ENCODE measurements around the gene CSRP2. TPM values are rescaled to one million over a fixed set of nuclear protein-coding genes. Genes with fewer than 3 reads are reported as not detected.

CSRP2 gene
- polyA plus RNA-seq, 1 donor (not counting 4 experiments of a cell fraction or from before 2014, with no cell fraction given): 74.9 TPM

GRCh38 chr12:76836633-76837032, 42.2 kb downstream of the CSRP2 start:
- dilution Hi-C loops (cut with MboI; ENCODE audit: extremely low pct_ligation_motif_present, low sequenced_read_pairs): no loop called here
- Histone ChIP-seq H3K36me3 (ENCODE audit: control insufficient read depth in 2 of 2, extremely low read depth in 1 of 2, insufficient read depth in 2 of 2, low read length in 2 of 2) (peaks cover 0 to 1% of the 10 kb centered on the region in 2 experiments), H2AFZ (ENCODE audit: control insufficient read depth, low read length) (no peak overlapping the region), H3K9ac (ENCODE audit: control insufficient read depth, extremely low read depth, insufficient read depth, low read length) (no peak overlapping the region), H4K20me1 (ENCODE audit: control insufficient read depth, extremely low read depth, insufficient read depth, low read length) (no peaks in the 10 kb centered on the region), H3K27me3 (ENCODE audit: control insufficient read depth, extremely low read depth, insufficient read depth, low read length) (no peaks in the 10 kb centered on the region), H3K4me3 (ENCODE audit: control insufficient read depth in 2 of 3, extremely low read depth in 1 of 3, insufficient read depth in 2 of 3, low read depth in 1 of 3, low read length in 3 of 3) (no peak overlapping the region), H3K9me3 (ENCODE audit: control insufficient read depth, low read depth, low read length) (no peaks in the 10 kb centered on the region), H3K4me1 (ENCODE audit: control insufficient read depth, extremely low read depth, insufficient read depth, low read length) (no peaks in the 10 kb centered on the region), H3K9me1 (ENCODE audit: control insufficient read depth, extremely low read depth, insufficient read depth, low read length) (no peaks in the 10 kb centered on the region), H3K79me2 (ENCODE audit: control insufficient read depth, insufficient read depth, low read length) (no peaks in the 10 kb centered on the region), H3K4me2 (ENCODE audit: control insufficient read depth, extremely low read depth, insufficient read depth, low read depth, low read length) (no peak overlapping the region), H3K27ac (ENCODE audit: control insufficient read depth, insufficient read depth, low read length) (no peak overlapping the region)
- DNase-seq (ENCODE audit: low read depth, low spot score) (no peak), FAIRE-seq (no peak)
- TF ChIP-seq, protein P1, sequence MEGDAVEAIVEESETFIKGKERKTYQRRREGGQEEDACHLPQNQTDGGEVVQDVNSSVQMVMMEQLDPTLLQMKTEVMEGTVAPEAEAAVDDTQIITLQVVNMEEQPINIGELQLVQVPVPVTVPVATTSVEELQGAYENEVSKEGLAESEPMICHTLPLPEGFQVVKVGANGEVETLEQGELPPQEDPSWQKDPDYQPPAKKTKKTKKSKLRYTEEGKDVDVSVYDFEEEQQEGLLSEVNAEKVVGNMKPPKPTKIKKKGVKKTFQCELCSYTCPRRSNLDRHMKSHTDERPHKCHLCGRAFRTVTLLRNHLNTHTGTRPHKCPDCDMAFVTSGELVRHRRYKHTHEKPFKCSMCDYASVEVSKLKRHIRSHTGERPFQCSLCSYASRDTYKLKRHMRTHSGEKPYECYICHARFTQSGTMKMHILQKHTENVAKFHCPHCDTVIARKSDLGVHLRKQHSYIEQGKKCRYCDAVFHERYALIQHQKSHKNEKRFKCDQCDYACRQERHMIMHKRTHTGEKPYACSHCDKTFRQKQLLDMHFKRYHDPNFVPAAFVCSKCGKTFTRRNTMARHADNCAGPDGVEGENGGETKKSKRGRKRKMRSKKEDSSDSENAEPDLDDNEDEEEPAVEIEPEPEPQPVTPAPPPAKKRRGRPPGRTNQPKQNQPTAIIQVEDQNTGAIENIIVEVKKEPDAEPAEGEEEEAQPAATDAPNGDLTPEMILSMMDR (optimal IDR thresholded peaks at IDR 0.05 in 1 of 3, IDR thresholded peaks at IDR 0.05 in 1 of 3, conservative IDR thresholded peaks at IDR 0.05 in 1 of 3; ENCODE audit: extremely low read depth in 1 of 3, insufficient read depth in 2 of 3, low read length in 3 of 3): no peak
- TF ChIP-seq EZH2 (IDR thresholded peaks at IDR 0.05; ENCODE audit: low read length): no peak

DNA sequence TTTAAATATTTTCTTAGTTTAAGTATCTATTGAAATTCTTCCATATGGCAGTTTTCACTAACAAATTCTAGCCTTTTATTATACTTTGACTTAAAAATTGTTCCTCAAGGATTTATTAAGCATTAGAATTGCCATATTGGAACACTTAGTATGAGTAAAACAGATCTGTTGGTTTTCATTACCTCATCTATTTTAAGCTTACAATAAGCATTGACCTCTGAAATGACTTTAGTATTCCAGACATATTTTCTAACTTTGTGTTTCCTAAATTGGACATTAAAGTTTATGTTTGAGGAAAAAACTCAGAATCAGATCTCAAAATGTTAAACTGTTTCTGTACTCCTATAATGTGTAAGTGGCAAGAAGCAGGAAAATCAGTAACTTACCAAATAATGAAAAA, 48.4 kb downstream of the CSRP2 start:
- no peak for TF ChIP-seq EZH2 (IDR thresholded peaks at IDR 0.05; ENCODE audit: low read length)
- TF ChIP-seq, protein P1 (optimal IDR thresholded peaks at IDR 0.05 in 1 of 3, IDR thresholded peaks at IDR 0.05 in 1 of 3, conservative IDR thresholded peaks at IDR 0.05 in 1 of 3; ENCODE audit: extremely low read depth in 1 of 3, insufficient read depth in 2 of 3, low read length in 3 of 3): no peak
- FAIRE-seq (no peak), DNase-seq (ENCODE audit: low read depth, low spot score) (no peak)
- dilution Hi-C loops (cut with MboI; ENCODE audit: extremely low pct_ligation_motif_present, low sequenced_read_pairs): no loop called here
- H3K36me3 ChIP-seq (ENCODE audit: control insufficient read depth in 2 of 2, extremely low read depth in 1 of 2, insufficient read depth in 2 of 2, low read length in 2 of 2): peaks cover 1 to 3% of the 10 kb centered on the region in 2 experiments
- H3K27ac ChIP-seq (ENCODE audit: control insufficient read depth, insufficient read depth, low read length): no peak overlapping the region
- H3K9me3 ChIP-seq (ENCODE audit: control insufficient read depth, low read depth, low read length): no peaks in the 10 kb centered on the region
- no peak overlapping the region for H2AFZ ChIP-seq (ENCODE audit: control insufficient read depth, low read length)
- H3K9me1 ChIP-seq (ENCODE audit: control insufficient read depth, extremely low read depth, insufficient read depth, low read length): no peaks in the 10 kb centered on the region
- no peaks in the 10 kb centered on the region for H3K4me1 ChIP-seq (ENCODE audit: control insufficient read depth, extremely low read depth, insufficient read depth, low read length)
- H3K4me3 ChIP-seq (ENCODE audit: control insufficient read depth in 2 of 3, extremely low read depth in 1 of 3, insufficient read depth in 2 of 3, low read depth in 1 of 3, low read length in 3 of 3): no peak overlapping the region
- no peaks in the 10 kb centered on the region for H3K27me3 ChIP-seq (ENCODE audit: control insufficient read depth, extremely low read depth, insufficient read depth, low read length)
- H3K79me2 ChIP-seq (ENCODE audit: control insufficient read depth, insufficient read depth, low read length): no peaks in the 10 kb centered on the region
- H4K20me1 ChIP-seq (ENCODE audit: control insufficient read depth, extremely low read depth, insufficient read depth, low read length): no peaks in the 10 kb centered on the region
- no peak overlapping the region for H3K4me2 ChIP-seq (ENCODE audit: control insufficient read depth, extremely low read depth, insufficient read depth, low read depth, low read length)
- no peak overlapping the region for H3K9ac ChIP-seq (ENCODE audit: control insufficient read depth, extremely low read depth, insufficient read depth, low read length)

Data from keratinocyte (primary cell).